ENCODE measurements around the gene MAPT.

Gene MAPT

DNA sequence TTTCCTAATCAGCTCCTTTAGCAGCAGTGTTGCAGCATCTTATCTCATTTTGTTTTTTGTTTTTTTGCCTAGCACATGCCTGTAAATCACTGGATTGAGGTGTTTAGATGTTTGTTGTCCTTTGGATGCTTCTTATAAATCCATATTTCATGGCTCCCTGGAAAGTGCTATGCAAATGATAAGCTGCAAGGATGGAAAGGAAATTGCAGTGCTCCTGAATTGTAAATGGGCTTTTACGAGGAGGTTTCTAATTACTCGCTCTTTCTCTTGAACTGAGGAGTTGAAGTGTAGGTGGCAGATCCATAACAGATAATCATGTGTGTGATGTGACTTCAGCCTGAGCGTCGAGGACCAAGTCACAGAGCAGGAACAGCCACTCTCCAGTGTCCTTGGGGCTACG lies 45.0 kb downstream of the MAPT start:
- peaks cover 2% of the 10 kb centered on the region for H3K4me1 Mint-ChIP-seq (ENCODE audit: low read depth)
- DNase-seq: no peak
- no peaks in the 10 kb centered on the region for H3K36me3 Mint-ChIP-seq (ENCODE audit: low read depth)
- peaks cover 36% of the 10 kb centered on the region for H3K27me3 Mint-ChIP-seq
- no peaks in the 10 kb centered on the region for H3K9me3 Mint-ChIP-seq
- H3K4me3 Mint-ChIP-seq: no peak overlapping the region
- H3K27ac Mint-ChIP-seq: no peak overlapping the region

DNA sequence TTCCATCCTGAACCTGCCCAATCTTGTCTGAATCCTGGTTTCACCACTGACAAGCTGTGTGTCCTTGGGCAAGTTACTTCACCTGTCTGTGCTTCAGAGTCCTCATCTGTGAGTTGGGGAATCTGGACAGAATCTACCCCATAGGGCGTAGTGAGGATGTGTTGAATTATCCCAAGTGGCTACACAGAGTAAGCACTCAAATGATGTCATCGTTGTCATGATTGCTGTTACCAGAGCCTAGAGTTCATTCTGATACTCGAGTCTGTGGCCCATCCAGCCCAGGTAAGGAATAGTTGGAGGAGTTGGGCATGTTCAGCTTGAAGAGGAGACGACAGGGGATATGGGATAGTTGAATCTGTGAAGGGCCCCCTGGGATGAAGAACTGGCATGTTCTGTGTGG lies 45.9 kb downstream of the MAPT start:
- Mint-ChIP-seq H3K4me1 (ENCODE audit: low read depth) (peaks cover 2% of the 10 kb centered on the region), H3K4me3 (no peak overlapping the region), H3K36me3 (ENCODE audit: low read depth) (no peaks in the 10 kb centered on the region), H3K9me3 (no peaks in the 10 kb centered on the region), H3K27ac (no peak overlapping the region), H3K27me3 (peaks cover 31% of the 10 kb centered on the region)
- DNase-seq: no peak

DNA sequence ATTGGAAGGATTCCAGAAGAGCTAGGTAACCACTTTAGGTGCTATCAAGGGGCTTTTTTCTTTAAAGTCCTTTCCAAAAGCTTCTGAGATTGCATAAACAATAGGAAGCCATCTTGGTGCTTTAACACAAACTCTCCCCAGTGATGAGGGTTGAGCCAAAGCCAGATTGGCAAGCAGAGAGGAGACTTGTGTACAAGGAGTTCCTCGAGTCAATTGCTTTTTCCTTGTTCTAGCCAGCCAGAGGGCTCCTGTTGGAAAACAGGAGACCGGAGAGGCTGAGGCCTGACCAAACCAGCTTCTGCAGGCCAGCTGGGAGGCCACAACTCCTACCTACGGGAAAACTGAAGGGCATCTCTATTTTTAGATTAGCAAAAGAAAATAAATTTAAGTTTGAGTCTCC lies 46.5 kb downstream of the MAPT start:
- Mint-ChIP-seq H3K4me3 (no peak overlapping the region), H3K4me1 (ENCODE audit: low read depth) (peaks cover 2% of the 10 kb centered on the region), H3K36me3 (ENCODE audit: low read depth) (no peaks in the 10 kb centered on the region), H3K27me3 (peaks cover 27% of the 10 kb centered on the region), H3K9me3 (no peaks in the 10 kb centered on the region), H3K27ac (no peak overlapping the region)
- DNase-seq: no peak

DNA sequence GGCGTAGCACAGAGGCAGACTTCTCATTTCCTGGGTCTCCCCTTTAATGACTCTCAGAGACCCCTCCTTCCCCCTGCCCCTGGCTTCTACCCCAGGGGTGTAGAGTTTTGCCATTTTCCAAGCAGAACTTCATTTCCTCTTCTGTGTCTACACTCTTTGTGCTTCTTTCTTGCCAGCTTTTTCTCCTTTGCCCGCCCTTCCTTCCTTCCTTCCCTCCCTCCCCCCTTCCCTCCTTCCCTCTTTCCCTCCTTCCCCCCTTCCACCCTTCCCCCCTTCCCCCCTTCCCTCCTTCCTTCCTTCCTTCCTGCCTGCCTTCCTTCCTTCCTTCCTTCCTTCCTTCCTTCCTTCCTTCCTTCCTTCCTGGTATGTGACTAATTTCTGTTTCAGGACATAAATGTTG lies 47.0 kb downstream of the MAPT start:
- no peak overlapping the region for H3K4me3 Mint-ChIP-seq
- no peaks in the 10 kb centered on the region for H3K9me3 Mint-ChIP-seq
- DNase-seq: no peak
- H3K27ac Mint-ChIP-seq: no peak overlapping the region
- peaks cover 30% of the 10 kb centered on the region for H3K27me3 Mint-ChIP-seq
- H3K36me3 Mint-ChIP-seq (ENCODE audit: low read depth): no peaks in the 10 kb centered on the region
- H3K4me1 Mint-ChIP-seq (ENCODE audit: low read depth): peaks cover 2% of the 10 kb centered on the region

DNA sequence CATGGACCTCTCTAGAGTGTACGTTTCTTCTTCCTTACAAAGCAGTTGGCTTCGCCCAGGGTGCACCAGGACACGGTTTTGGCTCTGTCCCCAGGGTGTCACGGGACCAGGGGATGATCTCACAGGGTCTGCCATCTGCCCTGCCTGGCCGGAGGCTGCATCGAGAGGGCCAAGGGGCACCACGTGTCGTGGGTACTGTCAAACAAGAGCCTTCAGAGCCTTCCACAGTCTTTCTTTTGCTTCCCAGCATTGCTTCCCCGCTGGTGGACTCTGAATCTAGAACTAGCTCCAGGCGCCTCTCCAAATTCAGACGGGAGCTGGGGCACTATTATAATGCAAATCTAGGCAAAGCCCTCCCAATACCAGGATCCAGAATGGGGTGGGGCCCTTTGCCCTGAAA lies 47.9 kb downstream of the MAPT start:
- H3K36me3 Mint-ChIP-seq (ENCODE audit: low read depth): no peaks in the 10 kb centered on the region
- no peaks in the 10 kb centered on the region for H3K9me3 Mint-ChIP-seq
- peaks cover 2% of the 10 kb centered on the region for H3K4me1 Mint-ChIP-seq (ENCODE audit: low read depth)
- no peak for DNase-seq
- H3K27me3 Mint-ChIP-seq: peaks cover 27% of the 10 kb centered on the region
- no peak overlapping the region for H3K27ac Mint-ChIP-seq
- H3K4me3 Mint-ChIP-seq: no peak overlapping the region

DNA sequence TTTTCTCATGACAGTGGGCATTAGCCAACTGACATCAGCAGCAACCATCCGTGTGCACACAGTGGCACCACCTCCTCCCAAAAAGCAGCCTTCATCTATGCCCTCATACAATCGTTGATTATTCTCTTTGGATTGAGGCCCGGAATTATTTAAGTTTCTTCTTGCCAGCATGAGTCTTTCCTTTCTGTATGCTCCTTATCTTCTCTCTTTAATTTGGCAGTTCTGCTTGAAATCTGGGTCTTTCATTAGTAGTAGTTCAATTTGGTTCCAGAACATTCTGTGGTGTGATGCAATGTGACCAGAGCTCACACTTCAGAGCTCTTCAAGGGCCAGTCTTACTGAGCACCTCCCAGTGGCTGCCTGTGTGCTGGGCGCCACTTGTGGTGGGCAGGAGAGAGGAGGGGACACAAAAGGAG lies 52.5 kb downstream of the MAPT start:
- Mint-ChIP-seq H3K36me3 (ENCODE audit: low read depth) (no peaks in the 10 kb centered on the region), H3K27me3 (peaks cover 45% of the 10 kb centered on the region), H3K27ac (no peak overlapping the region), H3K9me3 (no peaks in the 10 kb centered on the region), H3K4me3 (no peak overlapping the region), H3K4me1 (ENCODE audit: low read depth) (peaks cover 10% of the 10 kb centered on the region)
- DNase-seq: no peak

DNA sequence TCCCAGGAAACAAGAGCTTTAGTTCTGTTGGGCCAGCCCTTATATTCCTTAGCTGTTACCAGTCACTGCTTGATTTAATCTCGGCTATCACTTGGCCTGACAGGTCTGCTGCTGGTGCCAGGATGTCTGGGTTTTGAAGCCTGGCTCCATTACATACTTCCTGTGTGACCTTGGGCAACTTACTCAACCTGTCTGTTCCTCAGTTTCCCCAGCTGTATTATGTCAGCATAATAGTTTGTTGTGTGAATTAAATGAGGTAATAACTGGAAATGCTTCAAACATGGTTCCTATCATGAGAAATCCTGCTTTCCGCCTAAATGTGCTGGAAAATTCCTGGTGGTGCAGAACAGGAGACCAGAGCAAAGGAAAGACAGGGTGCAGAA lies 54.1 kb downstream of the MAPT start:
- DNase-seq: no peak
- Mint-ChIP-seq H3K27me3 (peaks cover 48% of the 10 kb centered on the region), H3K4me3 (no peak overlapping the region), H3K9me3 (no peaks in the 10 kb centered on the region), H3K27ac (peak overlapping the region; percentile 67), H3K36me3 (ENCODE audit: low read depth) (no peaks in the 10 kb centered on the region), H3K4me1 (ENCODE audit: low read depth) (peaks cover 10% of the 10 kb centered on the region)

DNA sequence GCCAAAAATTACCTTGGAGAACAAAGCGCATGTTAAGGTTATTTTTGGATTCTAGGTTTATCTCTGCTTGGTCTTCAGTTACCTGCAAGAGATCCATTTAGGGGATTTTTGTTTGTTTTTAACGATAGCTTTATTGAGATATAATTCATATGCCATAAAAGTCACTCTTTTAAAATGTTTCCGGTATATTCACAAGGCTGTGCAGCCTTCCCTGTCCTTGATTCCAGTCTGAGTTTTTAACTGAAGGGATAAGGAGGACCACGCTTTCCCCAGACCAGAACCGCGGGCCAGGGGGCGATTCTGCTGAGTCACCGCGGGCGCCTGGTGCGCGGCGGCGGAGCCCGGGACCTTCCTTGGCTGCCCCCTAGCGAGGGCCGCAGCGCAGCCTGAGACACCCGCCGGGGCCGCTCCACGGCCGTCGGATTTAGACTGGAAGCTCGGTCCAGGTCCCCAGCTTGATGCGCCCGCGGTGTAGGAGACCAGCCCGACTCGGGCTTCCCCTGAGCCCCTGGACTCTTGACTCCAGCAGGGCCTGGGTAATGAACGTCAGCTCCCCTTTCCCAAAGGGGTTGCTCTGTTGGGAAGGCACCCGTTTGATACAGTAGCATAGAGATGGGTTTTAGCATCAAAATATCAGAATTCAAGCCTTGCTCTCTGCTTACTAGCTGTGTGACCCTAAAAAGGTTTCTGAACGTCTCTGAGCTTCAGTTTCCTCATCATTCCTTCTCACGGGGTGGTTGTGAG lies 54.7 kb downstream of the MAPT start:
- H3K4me3 Mint-ChIP-seq: peak overlapping the region; percentile 46

DNA sequence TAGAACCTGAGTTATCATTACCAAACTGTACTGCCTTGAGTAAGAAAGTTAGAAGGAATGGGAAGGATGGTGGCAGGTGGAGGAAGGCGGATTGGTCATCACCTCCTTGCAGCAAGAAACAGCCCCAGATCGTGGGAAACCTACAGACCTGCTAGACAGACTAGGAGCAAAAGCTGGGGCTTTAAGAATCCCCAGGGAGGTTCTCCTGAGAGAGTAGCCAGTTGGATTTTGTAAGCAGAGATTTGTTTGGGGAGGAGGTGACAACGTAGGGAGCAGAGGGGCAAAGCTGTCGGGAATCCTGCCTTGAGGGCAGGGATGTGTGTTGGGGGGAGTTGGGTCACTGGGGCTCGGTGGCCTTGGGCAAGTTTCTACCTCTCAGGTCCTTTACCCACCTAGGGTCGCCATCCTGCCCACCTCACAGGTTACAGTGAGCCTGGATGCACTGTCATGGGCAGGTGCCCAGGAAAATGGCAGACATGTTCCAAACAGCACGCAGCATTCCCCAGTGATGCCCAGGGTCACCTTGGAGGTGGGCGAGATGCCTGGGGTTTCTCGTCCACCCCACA lies 55.5 kb downstream of the MAPT start:
- DNase-seq: no peak
- H3K4me1 Mint-ChIP-seq (ENCODE audit: low read depth): peaks cover 10% of the 10 kb centered on the region
- H3K4me3 Mint-ChIP-seq: no peak overlapping the region
- H3K9me3 Mint-ChIP-seq: no peaks in the 10 kb centered on the region
- no peak overlapping the region for H3K27ac Mint-ChIP-seq
- H3K36me3 Mint-ChIP-seq (ENCODE audit: low read depth): no peaks in the 10 kb centered on the region
- H3K27me3 Mint-ChIP-seq: peaks cover 42% of the 10 kb centered on the region

More for the DNA sequence above, 54.7 kb downstream of the MAPT start:
- no peaks in the 10 kb centered on the region for H3K36me3 Mint-ChIP-seq (ENCODE audit: low read depth)
- peak; percentile 82 for DNase-seq
- peaks cover 10% of the 10 kb centered on the region for H3K4me1 Mint-ChIP-seq (ENCODE audit: low read depth)
- peaks cover 43% of the 10 kb centered on the region for H3K27me3 Mint-ChIP-seq
- H3K27ac Mint-ChIP-seq: peak overlapping the region; percentile 67
- H3K9me3 Mint-ChIP-seq: no peaks in the 10 kb centered on the region

DNA sequence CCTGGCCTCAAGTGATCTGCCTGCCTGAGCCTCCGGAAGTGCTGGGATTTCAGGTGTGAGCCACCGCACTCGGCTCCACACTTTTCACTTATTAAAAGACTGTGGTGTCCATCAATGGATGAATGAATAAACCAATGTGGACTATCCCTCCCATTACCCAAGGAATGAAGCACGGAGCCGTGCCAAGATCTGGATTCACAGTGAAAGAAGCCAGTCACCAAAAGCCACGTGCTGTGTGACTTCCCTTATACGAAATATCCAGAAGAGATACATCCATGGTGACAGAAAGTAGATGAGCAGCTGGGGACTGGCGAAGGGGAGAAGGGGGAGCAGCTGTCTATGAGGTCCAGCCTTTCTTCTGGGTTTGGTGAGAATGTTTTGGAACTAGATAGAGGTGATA lies 56.5 kb downstream of the MAPT start:
- DNase-seq: no peak
- no peak overlapping the region for H3K27ac Mint-ChIP-seq
- peaks cover 42% of the 10 kb centered on the region for H3K27me3 Mint-ChIP-seq
- H3K4me1 Mint-ChIP-seq (ENCODE audit: low read depth): peaks cover 10% of the 10 kb centered on the region
- no peak overlapping the region for H3K4me3 Mint-ChIP-seq
- H3K36me3 Mint-ChIP-seq (ENCODE audit: low read depth): no peaks in the 10 kb centered on the region
- no peaks in the 10 kb centered on the region for H3K9me3 Mint-ChIP-seq

DNA sequence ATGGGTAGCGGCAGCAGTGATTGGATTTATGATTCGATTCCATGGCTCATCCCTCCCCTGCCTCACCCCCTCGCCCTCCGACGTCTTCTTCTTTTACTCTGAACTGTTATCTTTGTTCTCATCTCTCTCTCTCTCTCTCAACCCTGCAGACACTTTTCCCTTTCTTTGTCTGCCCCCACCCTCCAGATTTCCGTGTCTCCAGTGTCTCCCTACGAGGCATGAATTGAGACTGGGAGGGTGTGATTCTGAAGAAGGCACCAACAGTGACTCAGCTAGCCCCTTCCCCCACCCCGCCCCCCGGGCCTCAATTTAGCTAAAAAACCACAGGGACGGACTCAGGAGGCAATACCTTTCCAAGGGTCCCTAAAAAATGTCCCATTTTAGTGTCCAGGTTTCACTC lies 57.0 kb downstream of the MAPT start:
- Mint-ChIP-seq H3K27me3 (peaks cover 39% of the 10 kb centered on the region), H3K27ac (no peak overlapping the region), H3K4me3 (no peak overlapping the region), H3K4me1 (ENCODE audit: low read depth) (peaks cover 10% of the 10 kb centered on the region), H3K36me3 (ENCODE audit: low read depth) (no peaks in the 10 kb centered on the region), H3K9me3 (no peaks in the 10 kb centered on the region)
- no peak for DNase-seq

DNA sequence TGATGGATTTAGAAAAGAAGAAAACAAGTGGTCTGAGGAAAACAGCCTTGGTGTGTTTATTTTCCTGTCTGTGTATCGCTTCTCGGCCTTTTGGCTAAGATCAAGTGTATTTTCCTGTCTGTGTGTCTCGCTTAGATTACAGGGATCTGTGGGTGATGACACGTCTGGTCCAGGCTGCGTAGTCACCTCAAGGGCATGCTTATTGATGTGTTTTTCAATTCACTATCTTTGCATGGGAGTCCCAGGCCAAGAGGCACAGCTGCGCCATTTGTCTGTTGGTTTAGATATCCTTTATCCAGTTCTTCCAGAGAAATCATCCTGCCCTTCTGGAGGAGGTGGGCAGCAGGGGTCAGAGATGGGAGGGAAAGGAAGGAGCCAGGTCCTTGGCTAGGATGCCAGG lies 57.6 kb downstream of the MAPT start:
- Mint-ChIP-seq H3K4me3 (no peak overlapping the region), H3K4me1 (ENCODE audit: low read depth) (peaks cover 10% of the 10 kb centered on the region), H3K36me3 (ENCODE audit: low read depth) (no peaks in the 10 kb centered on the region), H3K9me3 (no peaks in the 10 kb centered on the region), H3K27ac (no peak overlapping the region), H3K27me3 (peaks cover 39% of the 10 kb centered on the region)
- no peak for DNase-seq

DNA sequence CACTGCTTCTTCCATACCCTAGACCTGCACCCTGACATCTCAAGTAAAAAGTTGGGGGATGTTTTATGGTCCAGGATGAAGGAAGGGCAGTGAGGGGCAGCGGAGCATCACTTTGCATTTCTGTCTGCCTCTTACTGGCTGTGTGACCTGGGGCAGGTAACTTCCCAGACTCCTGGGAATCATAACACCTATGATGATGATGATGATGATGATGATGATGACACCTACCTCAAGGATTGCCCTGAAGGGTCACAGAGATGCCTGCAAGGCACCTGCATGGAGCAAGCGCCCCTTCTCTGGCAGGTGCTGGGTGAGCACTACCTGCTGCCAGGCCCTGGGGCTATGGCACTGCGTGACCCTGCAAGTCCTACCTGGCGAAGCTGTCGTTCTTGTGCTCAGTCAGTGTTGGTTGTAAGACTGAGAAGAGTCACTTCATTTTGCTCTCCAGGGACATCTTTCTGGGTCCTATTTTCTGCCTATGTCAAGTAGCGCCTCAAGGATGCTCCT lies 58.5 kb downstream of the MAPT start:
- H3K36me3 Mint-ChIP-seq (ENCODE audit: low read depth): no peaks in the 10 kb centered on the region
- DNase-seq: no peak
- H3K9me3 Mint-ChIP-seq: no peaks in the 10 kb centered on the region

DNA sequence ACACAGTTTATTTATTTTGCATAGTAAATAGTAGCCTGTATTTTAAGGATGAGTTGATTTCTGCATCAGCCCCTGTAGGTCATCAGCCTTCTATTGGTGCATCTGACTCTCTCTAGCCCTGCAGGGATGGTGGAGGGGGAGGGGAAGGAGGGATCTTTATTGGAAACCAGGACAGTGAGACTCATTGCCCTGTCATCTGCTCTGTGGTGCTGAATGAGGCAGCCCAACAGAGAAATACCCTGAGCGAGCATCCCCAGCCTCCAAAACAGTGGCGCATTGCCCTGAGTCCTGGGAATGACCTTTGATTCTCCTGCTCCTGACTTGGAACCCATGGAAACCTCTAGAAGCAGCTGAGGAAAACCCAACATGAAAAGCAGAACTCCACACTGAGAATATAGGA lies 59.2 kb downstream of the MAPT start:
- Mint-ChIP-seq H3K9me3 (no peaks in the 10 kb centered on the region), H3K4me1 (ENCODE audit: low read depth) (peaks cover 8% of the 10 kb centered on the region), H3K27me3 (peaks cover 34% of the 10 kb centered on the region), H3K27ac (no peak overlapping the region), H3K4me3 (no peak overlapping the region), H3K36me3 (ENCODE audit: low read depth) (no peaks in the 10 kb centered on the region)
- no peak for DNase-seq

More for the DNA sequence above, 58.5 kb downstream of the MAPT start:
- H3K27ac Mint-ChIP-seq: no peak overlapping the region
- peaks cover 37% of the 10 kb centered on the region for H3K27me3 Mint-ChIP-seq
- H3K4me3 Mint-ChIP-seq: no peak overlapping the region
- peaks cover 10% of the 10 kb centered on the region for H3K4me1 Mint-ChIP-seq (ENCODE audit: low read depth)

DNA sequence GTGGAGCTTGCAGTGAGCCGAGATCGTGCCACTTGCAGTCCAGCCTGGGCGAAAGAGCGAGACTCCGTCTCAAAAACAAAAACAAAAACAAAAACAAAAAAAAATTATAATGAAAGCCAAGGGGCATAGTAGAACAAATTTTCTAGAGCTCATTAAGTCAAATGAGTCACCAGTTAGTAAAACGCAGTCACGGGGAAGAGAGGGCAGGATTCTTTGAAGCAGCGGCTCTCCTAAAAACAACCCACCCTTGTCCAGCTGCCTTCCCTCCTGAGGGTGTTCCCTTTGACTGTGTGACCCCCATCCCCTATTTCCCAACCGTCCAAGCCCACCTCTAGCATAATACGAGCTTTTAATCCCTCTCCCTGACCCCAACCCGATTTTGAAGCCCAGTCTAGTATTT lies 60.6 kb downstream of the MAPT start:
- Mint-ChIP-seq H3K9me3 (no peaks in the 10 kb centered on the region), H3K4me3 (no peak overlapping the region), H3K36me3 (ENCODE audit: low read depth) (no peaks in the 10 kb centered on the region), H3K27ac (no peak overlapping the region), H3K4me1 (ENCODE audit: low read depth) (no peaks in the 10 kb centered on the region), H3K27me3 (peaks cover 26% of the 10 kb centered on the region)
- no peak for DNase-seq

Measured in activated T-cell treated with anti-CD3 and anti-CD28 coated beads, Interleukin-2, amount 50 U/mL, for 24 hours (primary cell).